BE2C (cell line): ENCODE measurements around the gene DRC7.

Experiments used
- DNase-seq: peaks from one replicate; pipeline ENCODE4 v3.0.0-alpha.2; 2020
- H3K27me3 ChIP-seq: fragments of 250-450 bp; sonication (Bioruptor Pico); 2 replicates; pipeline ENCODE4 v1.5.1; 2020; ENCODE audit warnings: mild to moderate bottlenecking
- H3K36me3 ChIP-seq: fragments of 250-450 bp; sonication (Bioruptor Pico); 2 replicates; pipeline ENCODE4 v1.5.1; 2020; ENCODE audit warnings: mild to moderate bottlenecking
- H3K4me1 ChIP-seq: fragments of 250-450 bp; sonication (Bioruptor Pico); 2 replicates; pipeline ENCODE4 v1.5.1; 2020
- H3K4me3 ChIP-seq: 2 replicates; pipeline ENCODE4 v1.5.1; 2011; ENCODE audit warnings: low read depth, low read length
- H3K9me3 ChIP-seq: fragments of 250-450 bp; sonication (Bioruptor Pico); 2 replicates; pipeline ENCODE4 v1.5.1; 2020
- TF ChIP-seq, protein P1 (sequence below): IDR thresholded peaks from 2 replicates; pipeline ENCODE4 v1.5.1; 2012; ENCODE audit warnings: mild to moderate bottlenecking, low read depth, low read length

The DRC7 gene

DNA sequence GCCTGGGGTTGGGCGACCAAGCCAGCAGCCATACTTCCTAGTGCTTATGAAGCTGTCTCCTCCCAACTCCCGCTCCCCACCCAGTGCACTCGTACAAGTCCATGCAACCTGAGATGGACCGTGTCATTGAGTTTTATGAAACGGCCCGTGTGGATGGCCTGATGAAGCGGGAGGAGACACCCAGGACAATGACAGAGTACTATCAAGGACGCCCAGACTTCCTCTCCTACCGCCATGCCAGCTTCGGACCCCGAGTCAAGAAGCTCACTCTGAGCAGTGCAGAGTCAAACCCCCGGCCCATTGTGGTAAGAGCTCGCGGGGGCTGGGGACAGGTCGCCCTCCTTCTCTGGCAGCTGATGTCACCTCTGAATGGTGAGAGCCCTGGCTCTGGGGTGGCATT lies 29.9 kb downstream of the DRC7 start:
- no peaks in the 10 kb centered on the region for H3K36me3 ChIP-seq
- H3K4me3 ChIP-seq: no peak overlapping the region
- TF ChIP-seq, protein P1, sequence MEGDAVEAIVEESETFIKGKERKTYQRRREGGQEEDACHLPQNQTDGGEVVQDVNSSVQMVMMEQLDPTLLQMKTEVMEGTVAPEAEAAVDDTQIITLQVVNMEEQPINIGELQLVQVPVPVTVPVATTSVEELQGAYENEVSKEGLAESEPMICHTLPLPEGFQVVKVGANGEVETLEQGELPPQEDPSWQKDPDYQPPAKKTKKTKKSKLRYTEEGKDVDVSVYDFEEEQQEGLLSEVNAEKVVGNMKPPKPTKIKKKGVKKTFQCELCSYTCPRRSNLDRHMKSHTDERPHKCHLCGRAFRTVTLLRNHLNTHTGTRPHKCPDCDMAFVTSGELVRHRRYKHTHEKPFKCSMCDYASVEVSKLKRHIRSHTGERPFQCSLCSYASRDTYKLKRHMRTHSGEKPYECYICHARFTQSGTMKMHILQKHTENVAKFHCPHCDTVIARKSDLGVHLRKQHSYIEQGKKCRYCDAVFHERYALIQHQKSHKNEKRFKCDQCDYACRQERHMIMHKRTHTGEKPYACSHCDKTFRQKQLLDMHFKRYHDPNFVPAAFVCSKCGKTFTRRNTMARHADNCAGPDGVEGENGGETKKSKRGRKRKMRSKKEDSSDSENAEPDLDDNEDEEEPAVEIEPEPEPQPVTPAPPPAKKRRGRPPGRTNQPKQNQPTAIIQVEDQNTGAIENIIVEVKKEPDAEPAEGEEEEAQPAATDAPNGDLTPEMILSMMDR: no peak
- no peaks in the 10 kb centered on the region for H3K9me3 ChIP-seq
- H3K4me1 ChIP-seq: peaks cover 8% of the 10 kb centered on the region
- H3K27me3 ChIP-seq: no peaks in the 10 kb centered on the region
- no peak for DNase-seq

DNA sequence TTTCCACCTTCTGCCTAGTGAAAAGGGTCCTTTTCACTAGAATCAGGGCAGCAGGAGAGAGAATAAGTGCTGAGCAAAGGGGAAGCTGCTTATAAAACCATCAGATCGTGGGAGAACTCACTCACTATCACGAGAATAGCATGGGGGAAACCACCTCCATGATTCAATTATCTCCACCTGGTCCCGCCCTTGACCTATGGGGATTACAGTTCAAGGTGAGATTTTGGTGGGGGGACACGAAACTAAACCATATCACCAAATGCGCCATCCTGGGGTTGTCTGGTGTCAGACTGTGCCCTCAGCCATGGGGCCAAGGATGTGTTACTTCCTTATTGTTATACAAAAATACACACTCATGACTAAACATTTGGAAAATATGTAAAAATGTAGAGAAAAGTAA lies 30.5 kb downstream of the DRC7 start:
- Histone ChIP-seq H3K27me3 (no peaks in the 10 kb centered on the region), H3K9me3 (no peaks in the 10 kb centered on the region), H3K4me1 (peaks cover 8% of the 10 kb centered on the region), H3K4me3 (no peak overlapping the region), H3K36me3 (no peaks in the 10 kb centered on the region)
- no peak for DNase-seq
- TF ChIP-seq, protein P1: no peak

DNA sequence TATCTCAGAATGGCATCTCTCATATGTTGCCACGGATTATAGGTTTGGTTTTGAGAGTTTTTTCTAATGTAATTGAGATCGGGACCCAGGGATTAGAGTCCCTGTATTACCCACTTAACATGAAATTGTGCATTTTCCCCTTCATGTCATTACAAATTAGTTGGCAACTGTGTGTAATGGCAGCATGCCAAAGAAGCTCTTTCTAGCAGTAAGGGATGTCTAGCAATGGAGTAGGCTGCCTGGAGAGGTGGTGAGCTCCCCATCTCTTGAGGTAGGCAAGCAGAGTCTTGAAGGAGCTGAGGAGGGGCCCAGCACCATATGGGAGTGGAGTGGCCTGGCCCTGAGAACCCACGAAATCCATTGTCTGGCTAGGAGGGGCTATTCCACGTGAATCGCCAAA lies 30.9 kb downstream of the DRC7 start:
- no peak for DNase-seq
- TF ChIP-seq, protein P1: no peak
- Histone ChIP-seq H3K4me1 (peaks cover 8% of the 10 kb centered on the region), H3K27me3 (no peaks in the 10 kb centered on the region), H3K36me3 (no peaks in the 10 kb centered on the region), H3K4me3 (no peak overlapping the region), H3K9me3 (no peaks in the 10 kb centered on the region)

DNA sequence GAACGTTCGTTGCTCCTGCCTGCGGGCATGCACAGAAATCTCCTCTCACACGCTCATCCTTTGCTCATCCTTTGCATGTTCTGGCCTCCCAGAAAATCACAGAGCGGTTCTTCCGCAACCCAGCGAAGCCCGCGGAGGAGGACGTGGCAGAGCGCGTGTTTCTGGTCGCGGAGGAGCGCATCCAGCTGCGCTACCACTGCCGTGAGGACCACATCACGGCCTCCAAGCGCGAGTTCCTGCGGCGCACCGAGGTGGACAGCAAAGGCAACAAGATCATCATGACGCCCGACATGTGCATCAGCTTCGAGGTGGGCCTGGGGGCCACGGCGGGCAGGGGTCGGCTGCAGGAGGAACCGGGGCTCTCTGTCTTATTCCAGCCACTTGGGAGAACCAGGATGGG lies 31.4 kb downstream of the DRC7 start:
- DNase-seq: no peak
- Histone ChIP-seq H3K27me3 (no peaks in the 10 kb centered on the region), H3K4me1 (peaks cover 8% of the 10 kb centered on the region), H3K36me3 (no peaks in the 10 kb centered on the region), H3K9me3 (no peaks in the 10 kb centered on the region), H3K4me3 (no peak overlapping the region)
- TF ChIP-seq, protein P1: no peak

DNA sequence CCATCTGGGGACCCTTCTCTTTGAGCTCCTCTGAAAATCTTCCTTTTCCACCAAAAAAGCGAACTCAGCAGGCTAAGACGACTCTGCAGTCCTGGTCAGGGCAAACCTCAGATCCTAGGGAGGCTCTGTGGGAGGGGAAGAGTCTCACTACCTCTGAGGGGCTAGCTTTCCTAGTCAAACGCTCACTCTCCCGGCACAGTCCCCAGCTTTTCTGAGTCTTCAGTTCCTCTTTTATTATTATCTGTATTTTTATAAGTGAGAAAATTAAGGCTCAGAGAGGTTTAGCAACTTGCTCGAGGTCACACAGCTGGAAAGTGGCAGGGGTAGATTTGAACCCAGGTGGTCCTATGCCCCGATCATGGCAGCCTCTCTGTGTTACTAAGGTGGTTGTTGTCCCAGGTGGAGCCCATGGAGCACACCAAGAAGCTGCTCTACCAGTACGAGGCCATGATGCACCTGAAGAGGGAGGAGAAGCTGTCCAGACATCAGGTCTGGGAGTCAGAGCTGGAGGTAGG lies 31.9 kb downstream of the DRC7 start:
- DNase-seq: no peak
- Histone ChIP-seq H3K9me3 (no peaks in the 10 kb centered on the region), H3K4me3 (no peak overlapping the region), H3K36me3 (no peaks in the 10 kb centered on the region), H3K4me1 (peaks cover 4% of the 10 kb centered on the region; the same call in 1 of the 2 replicates), H3K27me3 (no peaks in the 10 kb centered on the region)
- TF ChIP-seq, protein P1: no peak

DNA sequence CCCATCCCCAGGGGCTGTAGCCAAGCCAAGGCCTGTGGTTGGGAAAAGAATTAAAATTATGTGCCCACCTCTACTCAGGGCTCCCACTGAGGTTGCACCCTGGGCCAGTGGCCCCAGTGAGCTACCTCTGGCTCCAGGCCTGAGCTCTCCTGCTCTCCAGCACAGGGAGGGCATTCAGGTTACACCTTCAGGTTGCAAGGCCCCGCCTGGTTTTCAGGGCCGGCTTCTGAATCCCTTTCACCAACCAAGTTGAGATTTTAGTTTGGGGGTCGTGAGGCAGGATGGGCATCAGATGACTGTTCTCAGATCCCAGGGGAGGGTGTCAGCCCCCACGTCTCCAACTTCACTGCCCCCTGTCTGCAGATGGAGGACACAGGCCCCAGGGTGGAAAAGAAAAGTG lies 33.0 kb downstream of the DRC7 start:
- Histone ChIP-seq H3K9me3 (no peaks in the 10 kb centered on the region), H3K4me1 (no peaks in the 10 kb centered on the region), H3K27me3 (no peaks in the 10 kb centered on the region), H3K4me3 (no peak overlapping the region), H3K36me3 (no peaks in the 10 kb centered on the region)
- TF ChIP-seq, protein P1: no peak
- no peak for DNase-seq
